CD4-positive, CD25-positive, alpha-beta regulatory T cell (primary cell): ENCODE data around the gene CYB5D1. TPM values are rescaled to one million over a fixed set of nuclear protein-coding genes. Genes with fewer than 3 reads are reported as not detected.
"Not testable (repeated sequence)": the region's sequence is repeated elsewhere in the genome, so short reads cannot be mapped to it uniquely, and the experiment has no call there.

Source experiments
- ATAC-seq, 2 donors: fragments of 150-1000 bp; cut with Tn5 transposase; one replicate each; pipeline ENCODE4 v1.10.0; 2021; ENCODE audit warnings: low read depth in 2 of 2, moderate number of reproducible peaks in 2 of 2, moderate library complexity in 1 of 2
- DNase-seq, 3 donors: peaks; one replicate each; pipeline versions ENCODE4 v3.0.0 to v3.0.0-alpha.2; 2012 to 2022; ENCODE audit warnings: mixed read lengths in 1 of 3
- H3K27ac ChIP-seq: one replicate; pipeline ENCODE4 v1.7.0; 2013; ENCODE audit warnings: mild to moderate bottlenecking, low read length; ENCODE audit not compliant: insufficient read depth, poor library complexity, severe bottlenecking
- H3K27me3 ChIP-seq: one replicate; pipeline ENCODE4 v1.7.0; 2013; ENCODE audit warnings: low read length; ENCODE audit not compliant: control insufficient read depth, insufficient read depth
- H3K36me3 ChIP-seq: one replicate; pipeline ENCODE4 v1.7.0; 2013; ENCODE audit warnings: mild to moderate bottlenecking, low read length, moderate library complexity; ENCODE audit not compliant: control insufficient read depth, insufficient read depth
- H3K4me1 ChIP-seq: 2 replicates; pipeline ENCODE4 v1.7.0; 2013; ENCODE audit warnings: mild to moderate bottlenecking, low read length; ENCODE audit not compliant: insufficient read depth, control insufficient read depth, poor library complexity, severe bottlenecking
- H3K4me3 ChIP-seq: one replicate; pipeline ENCODE4 v1.7.0; 2013; ENCODE audit warnings: low read depth, mild to moderate bottlenecking, low read length, moderate library complexity
- H3K9me3 ChIP-seq, 2 experiments: 1 replicate in 1 of 2; 2 replicates in 1 of 2; pipeline ENCODE4 v1.7.0; 2013; ENCODE audit warnings: low read length in 2 of 2, mild to moderate bottlenecking in 1 of 2, moderate library complexity in 1 of 2; ENCODE audit not compliant: control insufficient read depth in 2 of 2
- H3K27ac Mint-ChIP-seq, 3 donors: one replicate each; pipeline ENCODE4 v1.8.0; 2020 to 2022; ENCODE audit warnings: mild to moderate bottlenecking in 3 of 3, mixed read lengths in 3 of 3, moderate library complexity in 2 of 3
- H3K27me3 Mint-ChIP-seq: one replicate; pipeline ENCODE4 v1.8.0; 2022; ENCODE audit warnings: mild to moderate bottlenecking, mixed read lengths
- H3K36me3 Mint-ChIP-seq: one replicate; pipeline ENCODE4 v1.8.0; 2020; ENCODE audit warnings: mixed read lengths
- H3K4me1 Mint-ChIP-seq, 4 donors: one replicate each; pipeline ENCODE4 v1.8.0; 2020 to 2022; ENCODE audit warnings: mixed read lengths in 4 of 4, mild to moderate bottlenecking in 1 of 4
- H3K4me3 Mint-ChIP-seq, 4 donors: one replicate each; pipeline ENCODE4 v1.8.0; 2020 to 2022; ENCODE audit warnings: mild to moderate bottlenecking in 4 of 4, mixed read lengths in 4 of 4, moderate library complexity in 3 of 4
- H3K9me3 Mint-ChIP-seq, 7 donors: one replicate each; pipeline ENCODE4 v1.8.0; 2020 to 2022; ENCODE audit warnings: mixed read lengths in 7 of 7, mild to moderate bottlenecking in 3 of 7, moderate library complexity in 2 of 7
- polyA plus RNA-seq, 4 donors: library from polyadenylated mRNA; unstranded; fragments of 300-500 nt; fragmentation: Illumina TruSeq; gene quantifications; one replicate each; pipeline ENCODE4 v1.2.3, GENCODE V29; 2021
- total RNA-seq: library from RNA; stranded (reverse); gene quantifications from one replicate; pipeline ENCODE4 v1.2.3, GENCODE V29; 2022

Gene CYB5D1
- total and polyA plus RNA-seq, 5 donors from 2014 or later, result 3.1 to 11.8 (median 5.3) TPM

- Mint-ChIP-seq H3K27ac (peak overlapping the region in 2 of 3 donors; percentile 20 to 55), H3K4me1 (peaks cover 4 to 15% (median 5%) of the 10 kb centered on the region in 4 donors), H3K9me3 (no peaks in the 10 kb centered on the region), H3K4me3 (peak overlapping the region in 1 of 4 donors; percentile 56), H3K27me3 (no peaks in the 10 kb centered on the region), H3K36me3 (no peaks in the 10 kb centered on the region)
- Histone ChIP-seq H3K27ac (no peak overlapping the region), H3K4me1 (peaks cover 31% of the 10 kb centered on the region), H3K36me3 (no peaks in the 10 kb centered on the region), H3K4me3 (no peak overlapping the region), H3K27me3 (no peaks in the 10 kb centered on the region), H3K9me3 (no peaks in the 10 kb centered on the region)
- ATAC-seq, result no peak
- DNase-seq, result no peak
Observed at GRCh38 chr17:7859028-7859427, 1.2 kb downstream of the CYB5D1 start.

GRCh38 chr17:7862692-7863437 lies 5.1 kb downstream of the CYB5D1 start:
- Histone ChIP-seq H3K4me1 (peaks cover 16% of the 10 kb centered on the region), H3K9me3 (no peaks in the 10 kb centered on the region), H3K4me3 (no peak overlapping the region), H3K27me3 (no peaks in the 10 kb centered on the region), H3K27ac (no peak overlapping the region), H3K36me3 (no peaks in the 10 kb centered on the region)
- H3K4me1 Mint-ChIP-seq, result peaks cover 8 to 25% (median 14%) of the 10 kb centered on the region in 4 donors
- peak; percentile 33 to 43 (median 41) for DNase-seq
- H3K9me3 Mint-ChIP-seq, result no peaks in the 10 kb centered on the region
- no peak for ATAC-seq
- peak overlapping the region in 1 of 4 donors; percentile 0 for H3K4me3 Mint-ChIP-seq
- peak overlapping the region in 2 of 3 donors; percentile 48 to 81 for H3K27ac Mint-ChIP-seq
- H3K27me3 Mint-ChIP-seq, result no peaks in the 10 kb centered on the region
- peaks cover 17% of the 10 kb centered on the region for H3K36me3 Mint-ChIP-seq

GRCh38 chr17:7864384-7864783 lies 6.6 kb downstream of the CYB5D1 start:
- not testable (repeated sequence) for H3K27ac Mint-ChIP-seq, ATAC-seq, H3K27me3 Mint-ChIP-seq

GRCh38 chr17:7864995-7865650 lies 7.3 kb downstream of the CYB5D1 start:
- Histone ChIP-seq H3K27me3 (no peaks in the 10 kb centered on the region), H3K4me1 (peaks cover 16% of the 10 kb centered on the region), H3K4me3 (no peak overlapping the region), H3K36me3 (no peaks in the 10 kb centered on the region), H3K27ac (no peak overlapping the region), H3K9me3 (no peaks in the 10 kb centered on the region)
- Mint-ChIP-seq H3K4me1 (peaks cover 13 to 39% (median 22%) of the 10 kb centered on the region in 4 donors), H3K36me3 (peaks cover 19% of the 10 kb centered on the region), H3K27ac (peak overlapping the region in 1 of 3 donors; percentile 42), H3K4me3 (no peak overlapping the region), H3K27me3 (no peaks in the 10 kb centered on the region), H3K9me3 (no peaks in the 10 kb centered on the region)
- DNase-seq (no peak), ATAC-seq (no peak)

More at GRCh38 chr17:7864384-7864783, 6.6 kb downstream of the CYB5D1 start:
- not testable (repeated sequence) for H3K9me3 ChIP-seq, H3K36me3 ChIP-seq, DNase-seq, H3K9me3 Mint-ChIP-seq, H3K27ac ChIP-seq, H3K4me3 ChIP-seq, H3K4me3 Mint-ChIP-seq, H3K27me3 ChIP-seq
- peaks cover 13 to 37% (median 24%) of the 10 kb centered on the region in 4 donors for H3K4me1 Mint-ChIP-seq
- peaks cover 19% of the 10 kb centered on the region for H3K36me3 Mint-ChIP-seq
- H3K4me1 ChIP-seq, result peaks cover 16% of the 10 kb centered on the region

- Mint-ChIP-seq H3K4me3 (peak overlapping the region; percentile 36 to 74 (median 56)), H3K9me3 (no peaks in the 10 kb centered on the region), H3K27me3 (no peaks in the 10 kb centered on the region), H3K27ac (peak overlapping the region; percentile 45 to 85 (median 81)), H3K4me1 (peaks cover 14 to 37% (median 18%) of the 10 kb centered on the region in 4 donors), H3K36me3 (peaks cover 19% of the 10 kb centered on the region)
- H3K4me1 ChIP-seq, result peaks cover 16% of the 10 kb centered on the region
- peak in 1 of 3 donors; percentile 44 for DNase-seq
- H3K36me3 ChIP-seq, result no peaks in the 10 kb centered on the region
- H3K4me3 ChIP-seq, result peak overlapping the region; percentile 17
- H3K9me3 ChIP-seq, result no peaks in the 10 kb centered on the region
- ATAC-seq, result peak; percentile 58 to 71
- H3K27me3 ChIP-seq, result no peaks in the 10 kb centered on the region
- H3K27ac ChIP-seq, result no peak overlapping the region
Observed at GRCh38 chr17:7867881-7868329, 10.1 kb downstream of the CYB5D1 start.

- peaks cover 9% of the 10 kb centered on the region for H3K4me1 ChIP-seq
- no peak overlapping the region for H3K27ac ChIP-seq
- ATAC-seq (no peak), DNase-seq (no peak)
- H3K9me3 Mint-ChIP-seq, result no peaks in the 10 kb centered on the region
- H3K4me1 Mint-ChIP-seq, result peaks cover 18 to 34% (median 27%) of the 10 kb centered on the region in 4 donors
- no peaks in the 10 kb centered on the region for H3K27me3 Mint-ChIP-seq
- peaks cover 6% of the 10 kb centered on the region for H3K36me3 ChIP-seq
- H3K27ac Mint-ChIP-seq, result peak overlapping the region in 1 of 3 donors; percentile 40
- H3K27me3 ChIP-seq, result no peaks in the 10 kb centered on the region
- peaks cover 7% of the 10 kb centered on the region for H3K36me3 Mint-ChIP-seq
- no peak overlapping the region for H3K4me3 Mint-ChIP-seq
- no peaks in the 10 kb centered on the region for H3K9me3 ChIP-seq
- H3K4me3 ChIP-seq, result no peak overlapping the region
Observed at GRCh38 chr17:7873051-7873450, 15.2 kb downstream of the CYB5D1 start.

- peak overlapping the region in 1 of 4 donors; percentile 86 for H3K4me3 Mint-ChIP-seq
- no peak overlapping the region for H3K27ac ChIP-seq
- peak overlapping the region in 2 of 3 donors; percentile 7 to 53 for H3K27ac Mint-ChIP-seq
- no peaks in the 10 kb centered on the region for H3K27me3 ChIP-seq
- no peaks in the 10 kb centered on the region for H3K27me3 Mint-ChIP-seq
- no peak overlapping the region for H3K4me3 ChIP-seq
- peaks cover 7% of the 10 kb centered on the region for H3K36me3 Mint-ChIP-seq
- ATAC-seq (no peak), DNase-seq (no peak)
- H3K9me3 Mint-ChIP-seq, result no peaks in the 10 kb centered on the region
- H3K4me1 ChIP-seq, result peaks cover 9% of the 10 kb centered on the region
- peaks cover 13 to 27% (median 19%) of the 10 kb centered on the region in 4 donors for H3K4me1 Mint-ChIP-seq
- no peaks in the 10 kb centered on the region for H3K9me3 ChIP-seq
- H3K36me3 ChIP-seq, result peaks cover 20% of the 10 kb centered on the region
Observed at GRCh38 chr17:7875804-7876370, 18.1 kb downstream of the CYB5D1 start.
